Activated CD4-positive, alpha-beta memory T cell treated with anti-CD3 and anti-CD28 coated beads for 36 hours (primary cell): ENCODE results near the gene CCR5. TPM values are rescaled to one million over a fixed set of nuclear protein-coding genes. Genes with fewer than 3 reads are reported as not detected.
A peak's percentile ranks its signal among the peaks of the same experiment; 100 is the strongest.

Experiments used
- CTCF ChIA-PET: fragments of 350-600 bp; sonication (Branson Sonifier 250); formaldehyde crosslinking; loops from one replicate; lab custom pipeline; 2021; ENCODE audit warnings: antibody characterized with exemption, inconsistent platforms; lab: Charles Lee
- POLR2A ChIA-PET: fragments of 350-600 bp; sonication (Branson Sonifier 250); formaldehyde crosslinking; loops from one replicate; lab custom pipeline; 2021; ENCODE audit warnings: antibody characterized with exemption; lab: Charles Lee
- DNase-seq: peaks from one replicate; pipeline ENCODE4 v3.0.0-alpha.2; 2020
- H3K27ac Mint-ChIP-seq: one replicate; pipeline ENCODE4 v1.8.0; 2021; ENCODE audit warnings: mixed read lengths
- H3K27me3 Mint-ChIP-seq: one replicate; pipeline ENCODE4 v1.8.0; 2021; ENCODE audit warnings: mixed read lengths
- H3K36me3 Mint-ChIP-seq: one replicate; pipeline ENCODE4 v1.8.0; 2021; ENCODE audit warnings: mixed read lengths
- H3K4me1 Mint-ChIP-seq: one replicate; pipeline ENCODE4 v1.8.0; 2021; ENCODE audit warnings: low read depth, mixed read lengths
- H3K4me3 Mint-ChIP-seq: one replicate; pipeline ENCODE4 v1.8.0; 2021; ENCODE audit warnings: mild to moderate bottlenecking, mixed read lengths
- H3K9me3 Mint-ChIP-seq: one replicate; pipeline ENCODE4 v1.8.0; 2021; ENCODE audit warnings: mixed read lengths
- intact Hi-C: fragments of 100-400 bp; cut with micrococcal nuclease; formaldehyde crosslinking; loops from one replicate; pipeline ENCODE4 v1.15.1; 2023
- total RNA-seq, 2 experiments: library from RNA; stranded (reverse); gene quantifications; one replicate each; pipeline ENCODE4 v1.2.3, GENCODE V29; 2021

Gene CCR5
- total RNA-seq, 2 experiments from 2014 or later, result 2.0 to 2.1 TPM

GRCh38 chr3:46348823-46349482 lies 21.8 kb upstream of the CCR5 start:
- peak overlapping the region; percentile 73 for H3K27ac Mint-ChIP-seq
- no peak overlapping the region for H3K4me3 Mint-ChIP-seq
- peaks cover 12% of the 10 kb centered on the region for H3K27me3 Mint-ChIP-seq
- CTCF ChIA-PET, result interaction anchor here (1.9 kb wide), 1 partner anchor 73 kb away, joined by 5 read pairs; no protein-coding TSS in a partner anchor
- peaks cover 10% of the 10 kb centered on the region for H3K36me3 Mint-ChIP-seq
- intact Hi-C loops, result loop anchor here (2.0 kb wide), 1 partner anchor 14 kb away; no protein-coding TSS in a partner anchor
- peaks cover 4% of the 10 kb centered on the region for H3K9me3 Mint-ChIP-seq
- H3K4me1 Mint-ChIP-seq, result peaks cover 51% of the 10 kb centered on the region
- no peak for DNase-seq
- POLR2A ChIA-PET, result interaction anchor here (0.8 kb wide), 2 partner anchors 21 to 49 kb away, joined by 3 read pairs; no protein-coding TSS in a partner anchor

DNA sequence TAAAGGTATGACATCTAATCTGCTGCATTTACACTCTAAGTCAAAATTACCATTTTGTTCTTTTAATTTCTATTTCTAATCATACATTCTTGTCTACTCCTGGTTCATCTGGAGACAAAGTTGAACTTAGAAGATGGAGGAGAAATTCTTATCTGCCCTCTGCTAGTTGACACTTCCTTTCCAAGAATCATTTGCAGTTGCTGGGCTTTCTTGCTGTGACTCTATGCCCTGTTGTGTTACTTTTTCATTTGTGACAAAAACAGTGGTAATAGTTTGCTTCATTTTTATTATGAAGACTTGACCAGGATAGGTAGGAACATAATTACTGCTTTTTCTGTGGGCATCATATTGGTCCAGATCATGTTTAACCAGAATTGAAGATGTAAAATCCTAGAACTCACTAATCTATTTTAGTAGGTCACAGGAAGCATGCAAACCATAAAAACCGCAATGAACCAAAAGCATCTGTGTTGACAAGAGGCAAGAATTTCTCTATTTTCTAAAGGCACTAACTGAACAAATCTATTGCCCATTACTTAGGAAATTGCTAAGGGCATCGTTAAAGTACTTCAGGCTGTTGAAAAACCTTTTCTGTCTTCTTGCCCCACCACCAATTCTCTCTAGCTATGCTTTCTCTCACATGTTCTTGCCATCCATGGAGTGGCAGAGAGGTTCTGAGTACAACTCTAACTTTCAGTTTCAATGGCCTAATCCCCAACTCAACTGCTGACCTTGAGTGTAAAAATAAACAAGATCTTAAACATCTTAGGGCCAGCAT lies 21.1 kb upstream of the CCR5 start:
- H3K4me1 Mint-ChIP-seq, result peaks cover 58% of the 10 kb centered on the region
- H3K36me3 Mint-ChIP-seq, result peaks cover 10% of the 10 kb centered on the region
- H3K9me3 Mint-ChIP-seq, result peaks cover 4% of the 10 kb centered on the region
- CTCF ChIA-PET, result interaction anchor here (0.8 to 1.9 kb wide), 4 partner anchors 23 to 142 kb away, joined by 3 to 5 read pairs (median 4); no protein-coding TSS in a partner anchor
- peaks cover 17% of the 10 kb centered on the region for H3K27me3 Mint-ChIP-seq
- DNase-seq, result no peak
- H3K27ac Mint-ChIP-seq, result peak overlapping the region; percentile 73
- POLR2A ChIA-PET, result interaction anchor here (0.8 to 1.3 kb wide), 2 partner anchors 20 to 50 kb away, joined by 3 to 6 read pairs; no protein-coding TSS in a partner anchor
- intact Hi-C loops, result loop anchor here (2.0 kb wide), 1 partner anchor 15 kb away; no protein-coding TSS in a partner anchor
- no peak overlapping the region for H3K4me3 Mint-ChIP-seq

DNA sequence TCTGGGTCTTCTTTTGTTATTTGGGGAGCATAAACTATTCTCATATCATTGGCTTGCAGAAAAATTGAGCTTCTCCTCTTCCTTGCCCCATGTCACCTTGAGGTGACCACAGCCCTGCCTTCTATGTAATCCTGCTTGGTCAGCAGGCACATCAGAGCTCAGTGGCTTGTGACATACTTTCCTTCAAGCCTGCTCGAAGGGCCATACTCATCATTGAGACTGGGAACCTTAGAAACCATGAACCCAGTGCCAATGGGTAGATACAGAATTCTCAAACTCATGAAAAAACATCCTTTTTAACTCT lies 20.5 kb upstream of the CCR5 start:
- intact Hi-C loops, result no loop called here
- peaks cover 21% of the 10 kb centered on the region for H3K27me3 Mint-ChIP-seq
- H3K4me3 Mint-ChIP-seq, result no peak overlapping the region
- CTCF ChIA-PET, result interaction anchor here (0.8 to 2.3 kb wide), 4 partner anchors 19 to 143 kb away, joined by 3 to 11 read pairs (median 4); no protein-coding TSS in a partner anchor
- DNase-seq, result no peak
- H3K4me1 Mint-ChIP-seq, result peaks cover 62% of the 10 kb centered on the region
- POLR2A ChIA-PET, result interaction anchor here (0.6 to 1.3 kb wide), 3 partner anchors 20 to 191 kb away, joined by 3 to 6 read pairs (median 3); no protein-coding TSS in a partner anchor
- H3K27ac Mint-ChIP-seq, result peak overlapping the region; percentile 73
- peaks cover 4% of the 10 kb centered on the region for H3K9me3 Mint-ChIP-seq
- H3K36me3 Mint-ChIP-seq, result peaks cover 10% of the 10 kb centered on the region

GRCh38 chr3:46351646-46352045 lies 19.1 kb upstream of the CCR5 start:
- Mint-ChIP-seq H3K27ac (no peak overlapping the region), H3K4me3 (no peak overlapping the region), H3K36me3 (peaks cover 10% of the 10 kb centered on the region), H3K9me3 (peaks cover 2% of the 10 kb centered on the region), H3K27me3 (peaks cover 28% of the 10 kb centered on the region), H3K4me1 (peaks cover 75% of the 10 kb centered on the region)
- POLR2A ChIA-PET, result interaction anchor here (1.2 kb wide), 1 partner anchor 57 kb away, joined by 3 read pairs; no protein-coding TSS in a partner anchor
- no peak for DNase-seq
- CTCF ChIA-PET, result interaction anchor here (2.3 kb wide), 1 partner anchor 18 kb away, joined by 11 read pairs; no protein-coding TSS in a partner anchor
- intact Hi-C loops, result no loop called here

GRCh38 chr3:46353090-46353489 lies 17.7 kb upstream of the CCR5 start:
- Mint-ChIP-seq H3K9me3 (no peaks in the 10 kb centered on the region), H3K4me3 (no peak overlapping the region), H3K27ac (peak overlapping the region; percentile 24), H3K27me3 (peaks cover 31% of the 10 kb centered on the region), H3K4me1 (peaks cover 89% of the 10 kb centered on the region), H3K36me3 (no peaks in the 10 kb centered on the region)
- no peak for DNase-seq
- intact Hi-C loops, result loop anchor here (1.0 kb wide), 1 partner anchor 17 kb away; the partner anchor contains the start of gene CCR5
- POLR2A ChIA-PET, result interaction anchor here (0.7 to 2.7 kb wide), 4 partner anchors 16 to 122 kb away, joined by 3 to 27 read pairs (median 8); no protein-coding TSS in a partner anchor
- CTCF ChIA-PET, result interaction anchor here (0.6 to 3.1 kb wide), 7 partner anchors 16 to 1310 kb away, joined by 3 to 24 read pairs (median 4); partner anchors contain the start of gene CCR5

DNA sequence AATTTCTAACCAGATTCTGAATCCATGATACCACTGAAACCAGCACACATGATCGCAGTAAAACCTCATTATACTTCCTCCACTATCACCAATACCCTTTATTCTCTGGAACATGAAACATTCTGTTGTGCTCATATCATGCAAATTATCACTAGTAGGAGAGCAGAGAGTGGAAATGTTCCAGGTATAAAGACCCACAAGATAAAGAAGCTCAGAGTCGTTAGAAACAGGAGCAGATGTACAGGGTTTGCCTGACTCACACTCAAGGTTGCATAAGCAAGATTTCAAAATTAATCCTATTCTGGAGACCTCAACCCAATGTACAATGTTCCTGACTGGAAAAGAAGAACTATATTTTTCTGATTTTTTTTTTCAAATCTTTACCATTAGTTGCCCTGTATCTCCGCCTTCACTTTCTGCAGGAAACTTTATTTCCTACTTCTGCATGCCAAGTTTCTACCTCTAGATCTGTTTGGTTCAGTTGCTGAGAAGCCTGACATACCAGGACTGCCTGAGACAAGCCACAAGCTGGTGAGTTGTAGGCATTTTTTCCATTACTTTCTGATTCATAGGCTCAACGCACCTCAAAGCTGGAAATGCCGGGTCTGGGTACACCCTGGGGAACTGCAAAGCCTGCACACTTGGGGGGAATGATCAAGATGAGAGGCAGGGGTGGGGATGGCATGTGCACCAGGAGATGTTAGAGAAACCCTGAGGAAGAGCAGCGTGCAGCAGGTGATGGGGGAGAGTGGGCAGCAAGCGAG lies 16.9 kb upstream of the CCR5 start, which contains the start of gene CCR2:
TSS of gene CCR2 (plus strand) at position 465 of the 764 bp plus-strand sequence. CDS start 3,417 bp downstream, outside the sequence.
- Mint-ChIP-seq H3K27ac (peak within 1 kb of the TSS; percentile 63), H3K4me3 (peak within 1 kb of the TSS; percentile 31), H3K27me3 (peaks cover 31% of the 10 kb centered on the region), H3K36me3 (no peaks in the 10 kb centered on the region), H3K9me3 (no peaks in the 10 kb centered on the region), H3K4me1 (peaks cover 91% of the 10 kb centered on the region)
- peak; percentile 54 for DNase-seq
- CTCF ChIA-PET, result interaction anchor here (0.6 to 3.1 kb wide), 12 partner anchors 15 to 825 kb away, joined by 3 to 24 read pairs (median 4); partner anchors contain the start of gene CCR5
- intact Hi-C loops, result loop anchor here (1.0 kb wide), 1 partner anchor 16 kb away; the partner anchor contains the start of gene CCR5
- POLR2A ChIA-PET, result interaction anchor here (0.7 to 2.7 kb wide), 4 partner anchors 15 to 122 kb away, joined by 3 to 27 read pairs (median 8); no protein-coding TSS in a partner anchor

- Mint-ChIP-seq H3K36me3 (no peaks in the 10 kb centered on the region), H3K9me3 (no peaks in the 10 kb centered on the region), H3K4me3 (peak overlapping the region; percentile 31), H3K4me1 (peaks cover 90% of the 10 kb centered on the region), H3K27ac (peak overlapping the region; percentile 63), H3K27me3 (peaks cover 31% of the 10 kb centered on the region)
- ChIA-PET CTCF (interaction anchor here (0.8 to 3.1 kb wide), 9 partner anchors 14 to 139 kb away, joined by 3 to 24 read pairs (median 4); partner anchors contain the start of gene CCR5), POLR2A (interaction anchor here (0.6 to 2.7 kb wide), 3 partner anchors 15 to 55 kb away, joined by 3 to 27 read pairs (median 11); no protein-coding TSS in a partner anchor)
- DNase-seq, result no peak
- intact Hi-C loops, result no loop called here
Observed at GRCh38 chr3:46354478-46354877, 16.3 kb upstream of the CCR5 start.

DNA sequence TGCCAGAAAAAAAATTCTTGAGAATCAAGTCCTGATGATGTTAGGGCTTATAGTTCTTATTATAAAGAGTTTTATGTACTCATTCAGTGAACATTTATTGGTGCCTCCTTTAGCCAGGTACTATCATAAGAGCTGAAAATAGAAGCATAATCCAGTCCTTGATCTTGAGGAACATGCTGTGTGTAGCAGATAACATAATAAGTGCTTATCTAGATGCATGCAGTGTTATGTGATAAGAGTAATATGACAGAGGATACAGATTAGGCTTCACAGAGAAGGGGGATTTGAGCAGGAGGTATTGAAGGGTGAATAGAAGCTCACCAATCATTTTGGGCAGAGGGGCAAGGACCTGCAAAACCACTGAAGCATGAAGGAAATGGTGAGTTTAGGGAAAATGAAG lies 15.8 kb upstream of the CCR5 start:
- CTCF ChIA-PET, result interaction anchor here (0.6 to 3.1 kb wide), 9 partner anchors 14 to 173 kb away, joined by 3 to 24 read pairs (median 4); partner anchors contain the start of gene CCR5
- intact Hi-C loops, result no loop called here
- Mint-ChIP-seq H3K27ac (no peak overlapping the region), H3K36me3 (no peaks in the 10 kb centered on the region), H3K4me1 (peaks cover 90% of the 10 kb centered on the region), H3K9me3 (no peaks in the 10 kb centered on the region), H3K27me3 (peaks cover 28% of the 10 kb centered on the region), H3K4me3 (peak overlapping the region; percentile 14)
- POLR2A ChIA-PET, result interaction anchor here (0.6 to 2.7 kb wide), 4 partner anchors 14 to 316 kb away, joined by 3 to 27 read pairs (median 8); no protein-coding TSS in a partner anchor
- no peak for DNase-seq

- Mint-ChIP-seq H3K27me3 (peaks cover 29% of the 10 kb centered on the region), H3K36me3 (no peaks in the 10 kb centered on the region), H3K4me1 (peaks cover 89% of the 10 kb centered on the region), H3K9me3 (no peaks in the 10 kb centered on the region), H3K4me3 (peak overlapping the region; percentile 2), H3K27ac (no peak overlapping the region)
- no peak for DNase-seq
- POLR2A ChIA-PET, result no interaction called here
- intact Hi-C loops, result no loop called here
- CTCF ChIA-PET, result interaction anchor here (1.0 kb wide), 1 partner anchor 13 kb away, joined by 3 read pairs; no protein-coding TSS in a partner anchor
Observed at GRCh38 chr3:46356276-46356675, 14.5 kb upstream of the CCR5 start.

GRCh38 chr3:46356909-46357308 lies 13.8 kb upstream of the CCR5 start:
- ChIA-PET CTCF (interaction anchor here (1.0 kb wide), 1 partner anchor 12 kb away, joined by 3 read pairs; no protein-coding TSS in a partner anchor), POLR2A (no interaction called here)
- Mint-ChIP-seq H3K4me1 (peaks cover 90% of the 10 kb centered on the region), H3K27me3 (peaks cover 26% of the 10 kb centered on the region), H3K36me3 (no peaks in the 10 kb centered on the region), H3K4me3 (no peak overlapping the region), H3K27ac (no peak overlapping the region), H3K9me3 (no peaks in the 10 kb centered on the region)
- intact Hi-C loops, result no loop called here
- DNase-seq, result no peak
